Activated CD4-positive, alpha-beta memory T cell treated with anti-CD3 and anti-CD28 coated beads for 36 hours (primary cell): ENCODE results near the gene CNPY2. TPM values are rescaled to one million over a fixed set of nuclear protein-coding genes. Genes with fewer than 3 reads are reported as not detected.
"Not testable (repeated sequence)": the region's sequence is repeated elsewhere in the genome, so short reads cannot be mapped to it uniquely, and the experiment has no call there.

ENCODE experiments used
- CTCF ChIA-PET: fragments of 350-600 bp; sonication (Branson Sonifier 250); formaldehyde crosslinking; loops from one replicate; lab custom pipeline; 2021; ENCODE audit warnings: antibody characterized with exemption, inconsistent platforms; lab: Charles Lee
- POLR2A ChIA-PET: fragments of 350-600 bp; sonication (Branson Sonifier 250); formaldehyde crosslinking; loops from one replicate; lab custom pipeline; 2021; ENCODE audit warnings: antibody characterized with exemption; lab: Charles Lee
- DNase-seq: peaks from one replicate; pipeline ENCODE4 v3.0.0-alpha.2; 2020
- H3K27ac Mint-ChIP-seq: one replicate; pipeline ENCODE4 v1.8.0; 2021; ENCODE audit warnings: mixed read lengths
- H3K27me3 Mint-ChIP-seq: one replicate; pipeline ENCODE4 v1.8.0; 2021; ENCODE audit warnings: mixed read lengths
- H3K36me3 Mint-ChIP-seq: one replicate; pipeline ENCODE4 v1.8.0; 2021; ENCODE audit warnings: mixed read lengths
- H3K4me1 Mint-ChIP-seq: one replicate; pipeline ENCODE4 v1.8.0; 2021; ENCODE audit warnings: low read depth, mixed read lengths
- H3K4me3 Mint-ChIP-seq: one replicate; pipeline ENCODE4 v1.8.0; 2021; ENCODE audit warnings: mild to moderate bottlenecking, mixed read lengths
- H3K9me3 Mint-ChIP-seq: one replicate; pipeline ENCODE4 v1.8.0; 2021; ENCODE audit warnings: mixed read lengths
- intact Hi-C: fragments of 100-400 bp; cut with micrococcal nuclease; formaldehyde crosslinking; loops from one replicate; pipeline ENCODE4 v1.15.1; 2023
- total RNA-seq, 2 experiments: library from RNA; stranded (reverse); gene quantifications; one replicate each; pipeline ENCODE4 v1.2.3, GENCODE V29; 2021

CNPY2 gene
- total RNA-seq, 2 experiments from 2014 or later = 74.7 to 91.6 TPM

DNA sequence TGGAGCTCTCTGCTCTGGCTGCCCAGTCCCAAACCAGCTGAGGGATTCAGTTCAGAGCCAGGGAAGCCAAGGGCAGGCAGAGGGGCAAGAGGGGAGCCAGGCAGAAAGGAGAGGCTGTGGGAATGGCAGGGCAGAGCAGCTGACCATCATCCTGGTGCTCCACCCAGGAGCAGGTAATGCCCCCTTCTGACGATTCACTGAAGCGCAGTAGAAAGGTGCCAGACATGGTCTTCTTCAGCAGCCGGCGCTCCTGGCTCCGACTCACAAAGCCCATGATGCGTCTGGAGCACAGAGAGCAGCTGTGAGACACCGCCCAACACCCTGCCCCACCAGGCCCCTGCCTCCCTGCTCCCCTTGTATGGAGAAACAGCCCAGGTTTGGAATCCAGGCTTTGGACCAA lies 30.9 kb upstream of the CNPY2 start:
- no peaks in the 10 kb centered on the region for H3K4me1 Mint-ChIP-seq
- ChIA-PET CTCF (interaction anchor here (0.8 to 2.0 kb wide), 5 partner anchors 12 to 114 kb away, joined by 3 to 7 read pairs (median 3); partner anchors contain the start of genes STAT2 and TIMELESS), POLR2A (no interaction called here)
- no peaks in the 10 kb centered on the region for H3K27me3 Mint-ChIP-seq
- no peaks in the 10 kb centered on the region for H3K9me3 Mint-ChIP-seq
- no peak overlapping the region for H3K27ac Mint-ChIP-seq
- peaks cover 54% of the 10 kb centered on the region for H3K36me3 Mint-ChIP-seq
- intact Hi-C loops = no loop called here
- no peak overlapping the region for H3K4me3 Mint-ChIP-seq
- DNase-seq = peak; percentile 46

GRCh38 chr12:56342290-56342689 lies 26.5 kb upstream of the CNPY2 start:
- H3K27me3 Mint-ChIP-seq, intact Hi-C loops, H3K4me3 Mint-ChIP-seq, DNase-seq, H3K27ac Mint-ChIP-seq, H3K9me3 Mint-ChIP-seq: not testable (repeated sequence)
- Mint-ChIP-seq H3K36me3 (peaks cover 44% of the 10 kb centered on the region), H3K4me1 (peaks cover 36% of the 10 kb centered on the region)
- POLR2A ChIA-PET = interaction anchor here (1.9 kb wide), 1 partner anchor 18 kb away, joined by 13 read pairs; the partner anchor contains the start of gene STAT2
- CTCF ChIA-PET = interaction anchor here (0.8 kb wide), 1 partner anchor 106 kb away, joined by 3 read pairs; no protein-coding TSS in a partner anchor

DNA sequence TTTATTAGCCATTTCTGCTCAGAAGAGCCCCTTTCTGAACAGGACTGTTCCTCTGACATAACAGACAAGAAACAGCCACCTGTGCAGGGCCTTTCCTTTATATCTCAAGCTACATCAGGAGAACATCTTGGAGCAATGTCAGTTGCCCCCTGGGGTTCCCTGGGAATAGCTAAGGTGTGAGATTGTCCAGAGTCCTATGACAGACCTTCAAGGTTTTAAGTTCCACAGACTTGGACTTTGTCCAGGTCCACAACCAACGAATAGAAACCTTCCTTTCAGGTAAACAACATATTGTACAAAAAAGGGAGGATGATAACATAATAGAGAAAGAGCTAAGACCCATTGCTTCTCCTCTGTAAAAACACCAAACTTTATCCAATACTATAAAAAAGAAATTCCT lies 25.8 kb upstream of the CNPY2 start:
- intact Hi-C loops = no loop called here
- Mint-ChIP-seq H3K9me3 (no peaks in the 10 kb centered on the region), H3K27ac (peak overlapping the region; percentile 32), H3K36me3 (peaks cover 38% of the 10 kb centered on the region), H3K4me3 (no peak overlapping the region), H3K27me3 (no peaks in the 10 kb centered on the region), H3K4me1 (peaks cover 40% of the 10 kb centered on the region)
- ChIA-PET CTCF (no interaction called here), POLR2A (interaction anchor here (0.6 to 1.9 kb wide), 2 partner anchors 15 to 19 kb away, joined by 3 to 13 read pairs; partner anchors contain the start of gene STAT2)
- no peak for DNase-seq

DNA sequence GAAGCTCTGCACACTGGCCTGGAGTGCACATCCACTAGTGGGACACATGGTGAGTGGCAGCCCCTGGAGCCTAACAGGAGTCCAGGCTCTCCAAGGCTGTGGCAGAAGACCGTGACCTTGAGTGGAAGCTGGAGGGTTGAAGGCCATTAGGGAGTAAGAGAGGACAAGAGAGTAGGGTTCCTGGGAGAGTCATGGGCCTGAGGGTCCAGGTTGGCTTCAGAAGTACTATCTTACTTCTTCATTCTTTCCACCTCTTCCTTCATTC lies 23.3 kb upstream of the CNPY2 start:
- H3K27me3 Mint-ChIP-seq = no peaks in the 10 kb centered on the region
- H3K27ac Mint-ChIP-seq = peak overlapping the region; percentile 98
- H3K9me3 Mint-ChIP-seq = no peaks in the 10 kb centered on the region
- ChIA-PET POLR2A (interaction anchor here (0.6 to 3.5 kb wide), 9 partner anchors 10 to 221 kb away, joined by 3 to 58 read pairs (median 4); partner anchors contain the start of genes CNPY2, STAT2, TIMELESS and ZC3H10), CTCF (interaction anchor here (0.6 to 2.3 kb wide), 7 partner anchors 11 to 299 kb away, joined by 3 to 9 read pairs (median 3); partner anchors contain the start of genes ANKRD52 and STAT2)
- peaks cover 49% of the 10 kb centered on the region for H3K4me1 Mint-ChIP-seq
- H3K4me3 Mint-ChIP-seq = peak overlapping the region; percentile 92
- intact Hi-C loops = loop anchor here (2.0 kb wide), 3 partner anchors 38 to 220 kb away; partner anchors contain the start of genes CS, TIMELESS and ZC3H10
- DNase-seq = no peak
- peaks cover 26% of the 10 kb centered on the region for H3K36me3 Mint-ChIP-seq

DNA sequence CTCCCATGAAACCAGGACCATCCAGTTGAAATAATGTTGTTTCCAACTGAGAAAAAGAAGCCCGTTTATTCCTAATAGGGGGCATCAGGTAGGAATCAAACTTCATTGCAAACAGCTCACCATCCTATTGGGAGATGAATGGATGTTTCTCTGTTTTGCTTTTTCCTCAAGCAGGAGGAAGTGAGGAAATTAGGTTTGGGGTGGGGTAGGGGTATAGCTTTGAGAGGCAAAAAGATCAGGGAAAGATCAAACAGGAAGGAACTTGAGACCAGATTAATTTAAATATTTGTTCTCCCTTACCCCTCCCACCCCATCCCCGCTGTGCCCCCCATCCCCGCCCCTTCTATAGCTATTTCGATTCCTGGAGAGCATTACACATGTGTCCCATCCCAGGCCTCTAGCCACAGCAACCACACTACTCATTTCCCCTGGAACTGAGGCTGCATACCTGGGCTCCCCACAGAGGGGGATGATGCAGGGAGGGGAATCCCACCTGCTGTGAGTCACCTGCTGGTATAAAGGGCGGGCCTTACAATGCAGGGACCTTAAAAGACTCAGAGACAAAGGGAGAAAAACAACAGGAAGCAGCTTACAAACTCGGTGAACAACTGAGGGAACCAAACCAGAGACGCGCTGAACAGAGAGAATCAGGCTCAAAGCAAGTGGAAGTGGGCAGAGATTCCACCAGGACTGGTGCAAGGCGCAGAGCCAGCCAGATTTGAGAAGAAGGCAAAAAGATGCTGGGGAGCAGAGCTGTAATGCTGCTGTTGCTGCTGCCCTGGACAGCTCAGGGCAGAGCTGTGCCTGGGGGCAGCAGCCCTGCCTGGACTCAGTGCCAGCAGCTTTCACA lies 22.7 kb upstream of the CNPY2 start, which contains the start of gene IL23A:
TSS of gene IL23A (plus strand) at position 577 of the 850 bp plus-strand sequence. CDS start at position 738, 161 bp downstream.
- H3K36me3 Mint-ChIP-seq = peaks cover 21% of the 10 kb centered on the region
- H3K4me3 Mint-ChIP-seq = peak within 1 kb of the TSS; percentile 92
- no peaks in the 10 kb centered on the region for H3K9me3 Mint-ChIP-seq
- H3K27me3 Mint-ChIP-seq = no peaks in the 10 kb centered on the region
- H3K4me1 Mint-ChIP-seq = peaks cover 49% of the 10 kb centered on the region
- ChIA-PET POLR2A (interaction anchor here (1.0 to 3.5 kb wide), 11 partner anchors 10 to 223 kb away, joined by 3 to 58 read pairs (median 3); partner anchors contain the start of genes CNPY2, SMARCC2, STAT2 and TIMELESS), CTCF (interaction anchor here (0.6 to 2.3 kb wide), 8 partner anchors 12 to 300 kb away, joined by 3 to 9 read pairs (median 4); partner anchors contain the start of genes ANKRD52 and STAT2)
- intact Hi-C loops = loop anchor here (1.0 to 2.0 kb wide), 6 partner anchors 22 to 220 kb away; partner anchors contain the start of genes CS, MYL6, STAT2 and TIMELESS
- DNase-seq = peak; percentile 96
- peak within 1 kb of the TSS; percentile 98 for H3K27ac Mint-ChIP-seq

DNA sequence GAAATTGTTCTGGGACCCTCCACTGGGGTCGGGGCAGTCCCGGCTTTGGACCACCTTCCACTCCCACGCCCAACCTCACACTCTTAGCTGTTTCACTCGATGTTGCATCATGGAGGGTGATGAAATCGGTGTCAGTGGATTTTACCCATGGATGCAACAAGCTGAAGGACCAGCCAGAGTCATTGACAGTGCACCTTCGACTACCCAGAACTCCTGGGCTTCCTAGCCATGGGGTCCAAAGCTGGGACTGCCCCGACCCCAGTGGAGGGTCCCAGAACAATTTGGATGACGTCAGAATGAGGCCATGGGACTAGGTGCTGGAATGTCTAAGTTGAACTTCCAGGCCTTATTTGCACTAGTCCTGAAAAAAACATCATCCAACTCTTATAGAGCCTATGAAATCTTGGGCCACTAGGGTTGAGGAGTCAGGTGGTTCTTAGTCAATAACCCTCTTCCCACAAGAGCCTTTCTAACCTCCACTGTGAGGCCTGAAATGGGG lies 22.0 kb upstream of the CNPY2 start:
- intact Hi-C loops = loop anchor here (1.0 to 2.0 kb wide), 6 partner anchors 22 to 219 kb away; partner anchors contain the start of genes CS, MYL6, STAT2 and TIMELESS
- H3K27me3 Mint-ChIP-seq = no peaks in the 10 kb centered on the region
- peaks cover 15% of the 10 kb centered on the region for H3K36me3 Mint-ChIP-seq
- ChIA-PET POLR2A (interaction anchor here (1.0 to 3.5 kb wide), 9 partner anchors 11 to 222 kb away, joined by 3 to 58 read pairs (median 3); partner anchors contain the start of genes CNPY2, SMARCC2, STAT2 and TIMELESS), CTCF (interaction anchor here (1.0 to 2.3 kb wide), 4 partner anchors 20 to 213 kb away, joined by 4 to 9 read pairs (median 6); partner anchors contain the start of genes ANKRD52 and STAT2)
- peaks cover 53% of the 10 kb centered on the region for H3K4me1 Mint-ChIP-seq
- H3K9me3 Mint-ChIP-seq = no peaks in the 10 kb centered on the region
- DNase-seq = no peak
- H3K4me3 Mint-ChIP-seq = peak overlapping the region; percentile 62
- H3K27ac Mint-ChIP-seq = peak overlapping the region; percentile 98

- H3K27ac Mint-ChIP-seq = peak overlapping the region; percentile 69
- H3K4me1 Mint-ChIP-seq = peaks cover 58% of the 10 kb centered on the region
- no peak overlapping the region for H3K4me3 Mint-ChIP-seq
- DNase-seq = no peak
- no peaks in the 10 kb centered on the region for H3K27me3 Mint-ChIP-seq
- intact Hi-C loops = no loop called here
- H3K36me3 Mint-ChIP-seq = peaks cover 15% of the 10 kb centered on the region
- ChIA-PET CTCF (no interaction called here), POLR2A (interaction anchor here (1.6 to 3.5 kb wide), 2 partner anchors 23 to 115 kb away, joined by 6 to 58 read pairs; partner anchors contain the start of genes RNF41 and STAT2)
- H3K9me3 Mint-ChIP-seq = no peaks in the 10 kb centered on the region
These were observed 20.8 kb upstream of the CNPY2 start for GRCh38 chr12:56336361-56337167.

DNA sequence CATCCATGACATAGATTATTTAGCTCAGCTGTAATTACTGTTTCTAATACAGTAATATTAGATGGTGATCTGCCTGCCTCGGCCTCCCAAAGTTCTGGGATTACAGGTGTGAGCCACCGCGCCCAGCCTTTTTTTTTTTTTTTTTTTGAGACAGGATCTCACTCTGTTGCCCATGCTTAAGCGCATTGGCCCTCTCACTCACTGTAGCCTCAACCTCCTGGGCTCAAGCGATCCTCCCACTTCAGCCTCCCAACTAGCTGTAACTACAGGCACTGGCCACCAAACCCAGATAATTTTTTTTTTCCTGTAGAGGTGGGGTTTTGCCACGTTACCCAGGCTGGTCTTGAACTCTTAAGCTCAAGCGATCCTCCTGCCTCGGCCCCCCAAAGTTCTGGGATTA lies 19.7 kb upstream of the CNPY2 start:
- peaks cover 12% of the 10 kb centered on the region for H3K36me3 Mint-ChIP-seq
- H3K27me3 Mint-ChIP-seq, H3K27ac Mint-ChIP-seq, H3K4me3 Mint-ChIP-seq, DNase-seq, H3K9me3 Mint-ChIP-seq, intact Hi-C loops: not testable (repeated sequence)
- CTCF ChIA-PET = interaction anchor here (1.0 kb wide), 1 partner anchor 146 kb away, joined by 3 read pairs; the partner anchor contains the start of gene SMARCC2
- POLR2A ChIA-PET = interaction anchor here (1.6 kb wide), 1 partner anchor 114 kb away, joined by 6 read pairs; the partner anchor contains the start of gene RNF41
- H3K4me1 Mint-ChIP-seq = peaks cover 58% of the 10 kb centered on the region

DNA sequence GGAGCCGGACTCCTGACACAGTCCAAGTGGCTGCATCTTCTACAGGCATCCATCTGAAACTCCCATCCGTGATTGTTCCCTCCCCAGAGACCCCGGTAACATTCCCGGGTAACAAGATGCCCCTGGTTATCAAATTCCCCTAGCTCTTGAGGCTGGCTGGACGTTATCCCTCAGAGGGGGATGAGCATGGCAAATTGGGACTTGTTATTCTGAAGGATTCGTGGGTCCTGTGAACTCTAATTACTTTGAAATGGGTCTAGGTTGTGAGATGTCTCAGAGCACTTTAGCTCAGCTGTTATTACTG lies 18.7 kb upstream of the CNPY2 start:
- no peaks in the 10 kb centered on the region for H3K9me3 Mint-ChIP-seq
- H3K4me1 Mint-ChIP-seq = peaks cover 49% of the 10 kb centered on the region
- no peak for DNase-seq
- ChIA-PET POLR2A (interaction anchor here (2.1 kb wide), 1 partner anchor 25 kb away, joined by 17 read pairs; the partner anchor contains the start of gene STAT2), CTCF (interaction anchor here (0.8 to 3.2 kb wide), 2 partner anchors 26 to 129 kb away, joined by 3 to 13 read pairs; partner anchors contain the start of gene STAT2)
- peak overlapping the region; percentile 99 for H3K27ac Mint-ChIP-seq
- H3K4me3 Mint-ChIP-seq = peak overlapping the region; percentile 94
- intact Hi-C loops = loop anchor here (1.0 to 5.0 kb wide), 3 partner anchors 18 to 353 kb away; partner anchors contain the start of gene PTGES3
- no peaks in the 10 kb centered on the region for H3K27me3 Mint-ChIP-seq
- peaks cover 4% of the 10 kb centered on the region for H3K36me3 Mint-ChIP-seq

GRCh38 chr12:56333679-56334489 lies 18.1 kb upstream of the CNPY2 start, which contains the start of gene PAN2:
Gene PAN2, minus strand, starts transcription at chr12:56334000. Its CDS starts 906 bp downstream, at chr12:56333094.
- peak within 1 kb of the TSS; percentile 94 for H3K4me3 Mint-ChIP-seq
- peaks cover 2% of the 10 kb centered on the region for H3K36me3 Mint-ChIP-seq
- no peaks in the 10 kb centered on the region for H3K9me3 Mint-ChIP-seq
- no peaks in the 10 kb centered on the region for H3K27me3 Mint-ChIP-seq
- POLR2A ChIA-PET = interaction anchor here (1.0 to 2.5 kb wide), 6 partner anchors 16 to 112 kb away, joined by 3 to 17 read pairs (median 7); partner anchors contain the start of genes CNPY2, CS, RNF41 and STAT2
- peak; percentile 97 for DNase-seq
- peaks cover 43% of the 10 kb centered on the region for H3K4me1 Mint-ChIP-seq
- peak within 1 kb of the TSS; percentile 99 for H3K27ac Mint-ChIP-seq
- intact Hi-C loops = loop anchor here (1.0 to 5.0 kb wide), 7 partner anchors 18 to 353 kb away; partner anchors contain the start of genes CS, PTGES3, SPRYD4 and STAT2
- CTCF ChIA-PET = interaction anchor here (0.6 to 3.2 kb wide), 10 partner anchors 12 to 144 kb away, joined by 3 to 13 read pairs (median 3); partner anchors contain the start of genes ANKRD52, CNPY2, RNF41 and SMARCC2
